Measurements from ENCODE around the gene STIMATE. TPM values are rescaled to one million over a fixed set of nuclear protein-coding genes. Genes with fewer than 3 reads are reported as not detected.

Gene STIMATE
- total RNA-seq, 6 experiments from 2014 or later: 17.4 to 48.5 (median 33.8) TPM

- DNase-seq (no peak), ATAC-seq (no peak)
- Histone ChIP-seq H3K4me1 (peaks cover 0 to 14% (median 0%) of the 10 kb centered on the region in 4 donors), H3K36me3 (peaks cover 0 to 1% (median 0%) of the 10 kb centered on the region in 4 donors), H3K27me3 (no peaks in the 10 kb centered on the region), H3K27ac (no peak overlapping the region), H3K4me3 (no peak overlapping the region), H3K9me3 (no peaks in the 10 kb centered on the region)
- 88% methylated on average over 9 of the region's 9 CpGs for WGBS (ENCODE audit: insufficient coverage, low coverage, low lambda C conversion rate, missing lambda C conversion rate)
- TF ChIP-seq CTCF (IDR thresholded peaks at IDR 0.05): no peak
- no peak for TF ChIP-seq POLR2A (IDR thresholded peaks at IDR 0.05)
- intact Hi-C loops (cut with DNase I): no loop called here
Measured at GRCh38 chr3:52874864-52875587, 22.3 kb downstream of the STIMATE start.

- no peak overlapping the region for H3K27ac ChIP-seq
- intact Hi-C loops (cut with DNase I): no loop called here
- WGBS (ENCODE audit: insufficient coverage, low coverage, low lambda C conversion rate, missing lambda C conversion rate): 74% methylated on average over 5 of the region's 5 CpGs
- H3K9me3 ChIP-seq: no peaks in the 10 kb centered on the region
- H3K4me1 ChIP-seq: peaks cover 0 to 18% (median 0%) of the 10 kb centered on the region in 4 donors
- ATAC-seq (no peak), DNase-seq (no peak)
- no peak overlapping the region for H3K4me3 ChIP-seq
- H3K36me3 ChIP-seq: no peaks in the 10 kb centered on the region
- TF ChIP-seq CTCF (IDR thresholded peaks at IDR 0.05) (no peak), POLR2A (IDR thresholded peaks at IDR 0.05) (no peak)
- no peaks in the 10 kb centered on the region for H3K27me3 ChIP-seq
Measured at GRCh38 chr3:52874160-52874701, 23.1 kb downstream of the STIMATE start.

GRCh38 chr3:52873433-52874159 lies 23.8 kb downstream of the STIMATE start:
- Histone ChIP-seq H3K4me3 (no peak overlapping the region), H3K4me1 (peaks cover 0 to 18% (median 0%) of the 10 kb centered on the region in 4 donors), H3K27me3 (no peaks in the 10 kb centered on the region), H3K9me3 (no peaks in the 10 kb centered on the region), H3K36me3 (no peaks in the 10 kb centered on the region), H3K27ac (no peak overlapping the region)
- ATAC-seq (peak in 3 of 4 donors; percentile 26 to 82 (median 59)), DNase-seq (no peak)
- no peak for TF ChIP-seq POLR2A (IDR thresholded peaks at IDR 0.05)
- TF ChIP-seq CTCF (IDR thresholded peaks at IDR 0.05): peak in 1 of 4 donors; percentile 17
- 39% methylated on average over 5 of the region's 8 CpGs for WGBS (ENCODE audit: insufficient coverage, low coverage, low lambda C conversion rate, missing lambda C conversion rate)
- intact Hi-C loops (cut with DNase I): no loop called here

GRCh38 chr3:52872245-52872644 lies 25.1 kb downstream of the STIMATE start:
- Histone ChIP-seq H3K27ac (no peak overlapping the region), H3K4me1 (peaks cover 0 to 18% (median 0%) of the 10 kb centered on the region in 4 donors), H3K9me3 (no peaks in the 10 kb centered on the region), H3K27me3 (no peaks in the 10 kb centered on the region), H3K36me3 (no peaks in the 10 kb centered on the region), H3K4me3 (no peak overlapping the region)
- no peak for ATAC-seq
- intact Hi-C loops (cut with DNase I): no loop called here
- 43% methylated on average over 3 of the region's 3 CpGs for WGBS (ENCODE audit: insufficient coverage, low coverage, low lambda C conversion rate, missing lambda C conversion rate)
- TF ChIP-seq POLR2A (IDR thresholded peaks at IDR 0.05) (no peak), CTCF (IDR thresholded peaks at IDR 0.05) (no peak)
- DNase-seq: no peak
